Measurements from ENCODE around the gene TMEM250. TPM values are rescaled to one million over a fixed set of nuclear protein-coding genes. Genes with fewer than 3 reads are reported as not detected.

The TMEM250 gene
- total RNA-seq, 2 experiments from 2014 or later = 6.5 to 7.9 TPM

- no peak for TF ChIP-seq CTCF (IDR thresholded peaks at IDR 0.05)
- CTCF ChIA-PET = no interaction called here
- ATAC-seq (ENCODE audit: poor library complexity) = no peak
Observed at GRCh38 chr9:136138566-136138965, 19.9 kb upstream of the TMEM250 start.

GRCh38 chr9:136137321-136138265, 18.9 kb upstream of the TMEM250 start:
- no peak overlapping the region for H3K4me3 ChIP-seq (ENCODE audit: low read length)
- no peaks in the 10 kb centered on the region for H3K36me3 ChIP-seq (ENCODE audit: insufficient read depth, low read length)
- Mint-ChIP-seq H3K36me3 (ENCODE audit: low read depth) (no peaks in the 10 kb centered on the region), H3K4me3 (no peak overlapping the region), H3K27me3 (peaks cover 38% of the 10 kb centered on the region), H3K4me1 (ENCODE audit: low read depth) (peaks cover 6% of the 10 kb centered on the region), H3K9me3 (no peaks in the 10 kb centered on the region), H3K27ac (no peak overlapping the region)
- POLR2A ChIA-PET = no interaction called here
- TF ChIP-seq CTCF (IDR thresholded peaks at IDR 0.05) = no peak
- CTCF ChIA-PET = no interaction called here
- DNase-seq (no peak), ATAC-seq (ENCODE audit: poor library complexity) (no peak)
- peaks cover 24 to 32% of the 10 kb centered on the region in 2 experiments for H3K27me3 ChIP-seq (ENCODE audit: control insufficient read depth in 1 of 2, insufficient read depth in 2 of 2, low read length in 2 of 2)
- H3K4me1 ChIP-seq (ENCODE audit: insufficient read depth, low read length) = peaks cover 8% of the 10 kb centered on the region
- H3K27ac ChIP-seq (ENCODE audit: low read depth in 1 of 2, low read length in 2 of 2) = no peak overlapping the region
- intact Hi-C loops (cut with DNase I, micrococcal nuclease) = no loop called here
- peaks cover 0 to 4% of the 10 kb centered on the region in 2 experiments for H3K9me3 ChIP-seq (ENCODE audit: control insufficient read depth in 1 of 2, insufficient read depth in 1 of 2, low read length in 2 of 2)

More at GRCh38 chr9:136138566-136138965, 19.9 kb upstream of the TMEM250 start:
- H3K4me1 Mint-ChIP-seq (ENCODE audit: low read depth) = peaks cover 6% of the 10 kb centered on the region
- peak in 9 of 14 experiments; percentile 19 to 59 (median 34) for DNase-seq
- peaks cover 0 to 4% of the 10 kb centered on the region in 2 experiments for H3K9me3 ChIP-seq (ENCODE audit: control insufficient read depth in 1 of 2, insufficient read depth in 1 of 2, low read length in 2 of 2)
- no peaks in the 10 kb centered on the region for H3K36me3 ChIP-seq (ENCODE audit: insufficient read depth, low read length)
- H3K9me3 Mint-ChIP-seq = no peaks in the 10 kb centered on the region
- H3K4me3 Mint-ChIP-seq = no peak overlapping the region
- intact Hi-C loops (cut with DNase I, micrococcal nuclease) = no loop called here
- H3K4me3 ChIP-seq (ENCODE audit: low read length) = no peak overlapping the region
- POLR2A ChIA-PET = no interaction called here
- peaks cover 36% of the 10 kb centered on the region for H3K27me3 Mint-ChIP-seq
- no peak overlapping the region for H3K27ac ChIP-seq (ENCODE audit: low read depth in 1 of 2, low read length in 2 of 2)
- no peak overlapping the region for H3K27ac Mint-ChIP-seq
- H3K27me3 ChIP-seq (ENCODE audit: control insufficient read depth in 1 of 2, insufficient read depth in 2 of 2, low read length in 2 of 2) = peaks cover 22 to 27% of the 10 kb centered on the region in 2 experiments
- H3K36me3 Mint-ChIP-seq (ENCODE audit: low read depth) = no peaks in the 10 kb centered on the region
- peaks cover 4% of the 10 kb centered on the region for H3K4me1 ChIP-seq (ENCODE audit: insufficient read depth, low read length)

- H3K4me3 Mint-ChIP-seq = no peak overlapping the region
- ChIA-PET POLR2A (no interaction called here), CTCF (no interaction called here)
- H3K27me3 Mint-ChIP-seq = peaks cover 46% of the 10 kb centered on the region
- Histone ChIP-seq H3K27me3 (ENCODE audit: control insufficient read depth in 1 of 2, insufficient read depth in 2 of 2, low read length in 2 of 2) (peaks cover 32 to 43% of the 10 kb centered on the region in 2 experiments), H3K36me3 (ENCODE audit: insufficient read depth, low read length) (no peaks in the 10 kb centered on the region), H3K27ac (ENCODE audit: low read depth in 1 of 2, low read length in 2 of 2) (no peak overlapping the region), H3K4me3 (ENCODE audit: low read length) (no peak overlapping the region), H3K4me1 (ENCODE audit: insufficient read depth, low read length) (peaks cover 8% of the 10 kb centered on the region), H3K9me3 (ENCODE audit: control insufficient read depth in 1 of 2, insufficient read depth in 1 of 2, low read length in 2 of 2) (peaks cover 0 to 10% of the 10 kb centered on the region in 2 experiments)
- TF ChIP-seq CTCF (IDR thresholded peaks at IDR 0.05) = no peak
- intact Hi-C loops (cut with DNase I, micrococcal nuclease) = no loop called here
- no peaks in the 10 kb centered on the region for H3K9me3 Mint-ChIP-seq
- peaks cover 6% of the 10 kb centered on the region for H3K4me1 Mint-ChIP-seq (ENCODE audit: low read depth)
- ATAC-seq (ENCODE audit: poor library complexity) (no peak), DNase-seq (no peak)
- H3K36me3 Mint-ChIP-seq (ENCODE audit: low read depth) = no peaks in the 10 kb centered on the region
- H3K27ac Mint-ChIP-seq = no peak overlapping the region
Observed at GRCh38 chr9:136136127-136136925, 17.7 kb upstream of the TMEM250 start.

Measured in CD4-positive, alpha-beta T cell (primary cell).